ELR (cell line): ENCODE results near the gene RIOK3.
"Not testable (repeated sequence)": the region's sequence is repeated elsewhere in the genome, so short reads cannot be mapped to it uniquely, and the experiment has no call there.

ENCODE experiments used
- DNase-seq: peaks from one replicate; pipeline ENCODE4 v3.0.0-alpha.2; 2015; ENCODE audit warnings: low read depth

RIOK3 gene

GRCh38 chr18:23451011-23451410 is 2.1 kb upstream of the RIOK3 start:
- DNase-seq = no peak

GRCh38 chr18:23451491-23451890 is 1.6 kb upstream of the RIOK3 start:
- DNase-seq = no peak

- DNase-seq = no peak
These were observed 750 bp upstream of the RIOK3 start for GRCh38 chr18:23452347-23452727.

- peak; percentile 65 for DNase-seq
These were observed 582 bp downstream of the RIOK3 start for GRCh38 chr18:23453680-23454058.

GRCh38 chr18:23456835-23457234 is 3.7 kb downstream of the RIOK3 start:
- DNase-seq = no peak

- no peak for DNase-seq
These were observed 5.9 kb downstream of the RIOK3 start for GRCh38 chr18:23458830-23459529.

GRCh38 chr18:23459530-23459921 is 6.4 kb downstream of the RIOK3 start:
- DNase-seq = no peak

- no peak for DNase-seq
These were observed 7.5 kb downstream of the RIOK3 start for GRCh38 chr18:23460285-23461273.

- DNase-seq = no peak
These were observed 9.8 kb downstream of the RIOK3 start for GRCh38 chr18:23462876-23463275.

- no peak for DNase-seq
These were observed 15.8 kb downstream of the RIOK3 start for GRCh38 chr18:23468753-23469459.

GRCh38 chr18:23470620-23471387 is 17.7 kb downstream of the RIOK3 start:
- DNase-seq = no peak

- no peak for DNase-seq
These were observed 18.4 kb downstream of the RIOK3 start for GRCh38 chr18:23471486-23471885.

- no peak for DNase-seq
These were observed 26.9 kb downstream of the RIOK3 start for GRCh38 chr18:23479829-23480505.

GRCh38 chr18:23484561-23485182 is 31.6 kb downstream of the RIOK3 start:
- DNase-seq = no peak

- no peak for DNase-seq
These were observed 32.3 kb downstream of the RIOK3 start for GRCh38 chr18:23485386-23485785.

- peak; percentile 21 for DNase-seq
These were observed 34.9 kb downstream of the RIOK3 start for GRCh38 chr18:23487738-23488570.

- not testable (repeated sequence) for DNase-seq
These were observed 36.5 kb downstream of the RIOK3 start for GRCh38 chr18:23489586-23489985.

- DNase-seq = no peak
These were observed 40.6 kb downstream of the RIOK3 start for GRCh38 chr18:23493654-23494053.

GRCh38 chr18:23494992-23495391 is 41.9 kb downstream of the RIOK3 start:
- DNase-seq = no peak
